Activated T-cell treated with anti-CD3 and anti-CD28 coated beads, Interleukin-2, amount 50 U/mL, for 72 hours (primary cell): Measurements from ENCODE around the gene PEX14. TPM values are rescaled to one million over a fixed set of nuclear protein-coding genes. Genes with fewer than 3 reads are reported as not detected.
"Not testable (repeated sequence)": the region's sequence is repeated elsewhere in the genome, so short reads cannot be mapped to it uniquely, and the experiment has no call there.

Experiments used
- ATAC-seq, 2 donors: fragments of 150-1000 bp; cut with Tn5 transposase; replicated peaks in 1 of 2; 2 replicates each; pipeline ENCODE4 v1.10.0; 2021; ENCODE audit warnings: moderate library complexity in 2 of 2, mild to moderate bottlenecking in 1 of 2
- DNase-seq, 2 donors: peaks; one replicate each; pipeline ENCODE4 v3.0.0; 2021 to 2022; ENCODE audit warnings: mixed read lengths in 1 of 2
- H3K27ac Mint-ChIP-seq: one replicate; pipeline ENCODE4 v1.8.0; 2022; ENCODE audit warnings: mild to moderate bottlenecking, moderate library complexity, mixed read lengths
- H3K27me3 Mint-ChIP-seq: one replicate; pipeline ENCODE4 v1.8.0; 2022; ENCODE audit warnings: low read depth, mixed read lengths
- H3K36me3 Mint-ChIP-seq, 2 donors: one replicate each; pipeline ENCODE4 v1.8.0; 2022; ENCODE audit warnings: mixed read lengths in 2 of 2, mild to moderate bottlenecking in 1 of 2; ENCODE audit not compliant: insufficient read depth in 2 of 2
- H3K4me1 Mint-ChIP-seq: one replicate; pipeline ENCODE4 v1.8.0; 2022; ENCODE audit warnings: low read depth, mixed read lengths
- H3K4me3 Mint-ChIP-seq, 2 donors: one replicate each; pipeline ENCODE4 v1.8.0; 2022; ENCODE audit warnings: mild to moderate bottlenecking in 2 of 2, mixed read lengths in 2 of 2, moderate library complexity in 2 of 2
- H3K9me3 Mint-ChIP-seq, 2 donors: one replicate each; pipeline ENCODE4 v1.8.0; 2022; ENCODE audit warnings: mixed read lengths in 2 of 2
- total RNA-seq, 2 donors: library from RNA; stranded (reverse); gene quantifications; one replicate each; pipeline ENCODE4 v1.2.3, GENCODE V29; 2022

The PEX14 gene
- total RNA-seq, 2 donors from 2014 or later: 25.7 to 30.2 TPM

DNA sequence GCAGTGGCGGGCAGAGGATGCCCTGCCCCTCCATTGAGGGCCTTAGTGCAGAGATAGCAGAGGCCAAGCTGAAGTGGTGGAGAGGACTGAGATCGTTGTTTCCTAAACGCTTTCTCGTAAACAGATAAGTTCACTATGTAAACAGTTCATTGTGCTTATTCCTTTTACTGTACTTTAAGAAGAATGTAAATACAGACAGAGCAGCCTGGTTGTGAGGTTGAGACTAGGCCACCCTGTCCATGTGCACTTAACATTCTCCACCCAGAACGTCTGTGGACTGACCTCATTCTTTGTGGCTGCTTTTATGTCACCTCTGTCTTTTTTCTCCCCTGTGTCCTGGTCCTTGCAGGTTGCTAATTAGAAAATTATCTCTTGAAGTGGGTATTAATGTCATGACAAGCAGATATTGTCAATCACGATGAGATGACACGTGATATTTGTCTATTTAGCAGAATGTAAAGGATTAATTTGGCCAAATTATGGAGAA, 36.0 kb upstream of the PEX14 start:
- DNase-seq: no peak
- Mint-ChIP-seq H3K4me3 (no peak overlapping the region), H3K27me3 (no peaks in the 10 kb centered on the region), H3K4me1 (no peaks in the 10 kb centered on the region), H3K36me3 (peaks cover 0 to 2% of the 10 kb centered on the region in 2 donors), H3K9me3 (no peaks in the 10 kb centered on the region), H3K27ac (no peak overlapping the region)
- ATAC-seq: no peak

DNA sequence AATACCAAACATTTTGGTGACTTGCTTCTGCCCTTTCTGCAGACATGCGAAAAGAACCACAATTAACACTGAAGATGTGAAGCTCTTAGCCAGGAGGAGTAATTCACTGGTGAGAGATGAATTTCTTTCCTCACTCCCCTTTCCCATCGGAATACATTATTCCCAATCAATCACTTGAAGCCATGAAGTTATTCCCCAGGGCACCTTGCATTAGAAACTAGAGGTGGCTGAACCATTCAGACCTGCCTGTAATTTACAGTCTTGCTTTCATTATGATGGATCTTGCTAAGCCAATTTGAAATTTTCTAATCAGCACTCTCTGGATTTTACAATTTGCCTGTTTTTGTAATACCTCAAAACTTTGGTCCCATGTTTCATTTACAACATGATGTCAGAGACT, 34.4 kb upstream of the PEX14 start:
- ATAC-seq: no peak

GRCh38 chr1:10440794-10441193, 34.0 kb upstream of the PEX14 start:
- Mint-ChIP-seq H3K27me3 (no peaks in the 10 kb centered on the region), H3K9me3 (no peaks in the 10 kb centered on the region), H3K36me3 (peaks cover 0 to 2% of the 10 kb centered on the region in 2 donors), H3K27ac (no peak overlapping the region), H3K4me1 (no peaks in the 10 kb centered on the region), H3K4me3 (no peak overlapping the region)
- DNase-seq: no peak
- no peak for ATAC-seq

More for the DNA sequence above, 34.4 kb upstream of the PEX14 start:
- Mint-ChIP-seq H3K27me3 (no peaks in the 10 kb centered on the region), H3K27ac (no peak overlapping the region), H3K4me1 (no peaks in the 10 kb centered on the region), H3K9me3 (no peaks in the 10 kb centered on the region), H3K4me3 (no peak overlapping the region), H3K36me3 (peaks cover 0 to 2% of the 10 kb centered on the region in 2 donors)
- no peak for DNase-seq

GRCh38 chr1:10444248-10444647, 30.5 kb upstream of the PEX14 start:
- no peaks in the 10 kb centered on the region for H3K27me3 Mint-ChIP-seq
- no peaks in the 10 kb centered on the region for H3K36me3 Mint-ChIP-seq
- ATAC-seq: no peak
- no peak overlapping the region for H3K4me3 Mint-ChIP-seq
- no peak overlapping the region for H3K27ac Mint-ChIP-seq
- no peak for DNase-seq
- no peaks in the 10 kb centered on the region for H3K4me1 Mint-ChIP-seq
- no peaks in the 10 kb centered on the region for H3K9me3 Mint-ChIP-seq

GRCh38 chr1:10444795-10445397, 29.9 kb upstream of the PEX14 start:
- ATAC-seq: peak; percentile 44 to 76
- Mint-ChIP-seq H3K4me1 (no peaks in the 10 kb centered on the region), H3K27ac (no peak overlapping the region), H3K36me3 (no peaks in the 10 kb centered on the region), H3K27me3 (no peaks in the 10 kb centered on the region), H3K9me3 (no peaks in the 10 kb centered on the region), H3K4me3 (no peak overlapping the region)
- DNase-seq: no peak

- Mint-ChIP-seq H3K27me3 (no peaks in the 10 kb centered on the region), H3K9me3 (no peaks in the 10 kb centered on the region), H3K27ac (no peak overlapping the region), H3K36me3 (no peaks in the 10 kb centered on the region), H3K4me1 (no peaks in the 10 kb centered on the region), H3K4me3 (no peak overlapping the region)
- no peak for DNase-seq
- no peak for ATAC-seq
These were observed 27.8 kb upstream of the PEX14 start for GRCh38 chr1:10446790-10447422.

DNA sequence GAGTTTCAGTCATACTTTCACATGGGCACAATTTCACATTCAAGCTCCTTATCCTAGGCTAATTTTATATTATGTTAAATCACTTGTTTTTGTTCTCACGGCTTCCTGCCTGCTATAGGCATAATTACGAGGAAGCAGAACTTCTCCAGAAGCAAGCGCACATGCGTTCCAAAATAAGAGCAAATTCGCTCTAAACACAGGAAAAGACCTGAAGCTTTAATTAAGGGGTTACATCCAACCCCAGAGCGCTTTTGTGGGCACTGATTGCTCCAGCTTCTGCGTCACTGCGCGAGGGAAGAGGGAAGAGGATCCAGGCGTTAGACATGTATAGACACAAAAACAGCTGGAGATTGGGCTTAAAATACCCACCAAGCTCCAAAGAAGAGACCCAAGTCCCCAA, 25.0 kb upstream of the PEX14 start, which contains the start of gene CORT:
TSS of gene CORT (plus strand) at position 281 of the 400 bp plus-strand sequence. CDS start 193 bp downstream, outside the sequence.
- no peaks in the 10 kb centered on the region for H3K4me1 Mint-ChIP-seq
- H3K27ac Mint-ChIP-seq: no peak within 1 kb of the TSS
- no peak for ATAC-seq
- H3K9me3 Mint-ChIP-seq: no peaks in the 10 kb centered on the region
- H3K27me3 Mint-ChIP-seq: no peaks in the 10 kb centered on the region
- peaks cover 0 to 3% of the 10 kb centered on the region in 2 donors for H3K36me3 Mint-ChIP-seq
- no peak within 1 kb of the TSS for H3K4me3 Mint-ChIP-seq
- no peak for DNase-seq

GRCh38 chr1:10450156-10450814, 24.5 kb upstream of the PEX14 start:
- DNase-seq (no peak), ATAC-seq (no peak)
- H3K4me1 Mint-ChIP-seq: no peaks in the 10 kb centered on the region
- no peaks in the 10 kb centered on the region for H3K27me3 Mint-ChIP-seq
- H3K9me3 Mint-ChIP-seq: no peaks in the 10 kb centered on the region
- H3K4me3 Mint-ChIP-seq: no peak overlapping the region
- no peak overlapping the region for H3K27ac Mint-ChIP-seq
- peaks cover 0 to 3% of the 10 kb centered on the region in 2 donors for H3K36me3 Mint-ChIP-seq

GRCh38 chr1:10450836-10451235, 23.9 kb upstream of the PEX14 start:
- peaks cover 0 to 5% of the 10 kb centered on the region in 2 donors for H3K36me3 Mint-ChIP-seq
- no peaks in the 10 kb centered on the region for H3K4me1 Mint-ChIP-seq
- no peak overlapping the region for H3K4me3 Mint-ChIP-seq
- no peak overlapping the region for H3K27ac Mint-ChIP-seq
- no peaks in the 10 kb centered on the region for H3K9me3 Mint-ChIP-seq
- no peaks in the 10 kb centered on the region for H3K27me3 Mint-ChIP-seq
- DNase-seq (no peak), ATAC-seq (no peak)

DNA sequence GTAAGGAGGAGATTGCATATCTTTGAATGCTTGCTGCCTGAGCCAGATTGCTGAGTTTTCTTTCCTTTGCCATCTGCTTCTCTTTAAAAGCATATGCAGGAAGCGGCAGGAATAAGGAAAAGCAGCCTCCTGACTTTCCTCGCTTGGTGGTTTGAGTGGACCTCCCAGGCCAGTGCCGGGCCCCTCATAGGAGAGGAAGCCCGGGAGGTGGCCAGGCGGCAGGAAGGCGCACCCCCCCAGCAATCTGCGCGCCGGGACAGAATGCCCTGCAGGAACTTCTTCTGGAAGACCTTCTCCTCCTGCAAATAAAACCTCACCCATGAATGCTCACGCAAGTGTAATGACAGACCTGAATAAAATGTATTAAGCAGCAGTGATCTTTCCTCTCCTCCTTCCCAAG, 23.5 kb upstream of the PEX14 start:
- H3K27ac Mint-ChIP-seq: no peak overlapping the region
- ATAC-seq: no peak
- H3K4me1 Mint-ChIP-seq: no peaks in the 10 kb centered on the region
- no peak overlapping the region for H3K4me3 Mint-ChIP-seq
- no peak for DNase-seq
- no peaks in the 10 kb centered on the region for H3K9me3 Mint-ChIP-seq
- no peaks in the 10 kb centered on the region for H3K27me3 Mint-ChIP-seq
- peaks cover 0 to 9% of the 10 kb centered on the region in 2 donors for H3K36me3 Mint-ChIP-seq

- Mint-ChIP-seq H3K36me3 (peaks cover 0 to 9% of the 10 kb centered on the region in 2 donors), H3K27ac (no peak overlapping the region), H3K27me3 (no peaks in the 10 kb centered on the region), H3K9me3 (no peaks in the 10 kb centered on the region), H3K4me3 (no peak overlapping the region), H3K4me1 (no peaks in the 10 kb centered on the region)
- no peak for DNase-seq
- no peak for ATAC-seq
These were observed 18.7 kb upstream of the PEX14 start for GRCh38 chr1:10456048-10456447.

- Mint-ChIP-seq H3K27ac (no peak overlapping the region), H3K9me3 (no peaks in the 10 kb centered on the region), H3K4me1 (no peaks in the 10 kb centered on the region), H3K4me3 (no peak overlapping the region), H3K36me3 (peaks cover 0 to 12% of the 10 kb centered on the region in 2 donors), H3K27me3 (no peaks in the 10 kb centered on the region)
- DNase-seq: no peak
- no peak for ATAC-seq
These were observed 18.1 kb upstream of the PEX14 start for GRCh38 chr1:10456661-10457060.

- not testable (repeated sequence) for H3K4me3 Mint-ChIP-seq, DNase-seq, ATAC-seq, H3K4me1 Mint-ChIP-seq, H3K27me3 Mint-ChIP-seq, H3K9me3 Mint-ChIP-seq, H3K27ac Mint-ChIP-seq
- H3K36me3 Mint-ChIP-seq: peaks cover 0 to 17% of the 10 kb centered on the region in 2 donors
These were observed 17.3 kb upstream of the PEX14 start for GRCh38 chr1:10457462-10457861.
